ENCODE results near the gene COG1.

GRCh38 chr17:73155410-73156165 is 37.3 kb upstream of the COG1 start:
- TF ChIP-seq CTCF (conservative IDR thresholded peaks at IDR 0.05 in 1 of 2, IDR thresholded peaks at IDR 0.05 in 1 of 2; ENCODE audit: extremely low read depth in 1 of 2, insufficient read depth in 1 of 2, low read depth in 1 of 2, low read length in 2 of 2) (no peak), EZH2 (IDR thresholded peaks at IDR 0.05; ENCODE audit: borderline replicate concordance, low read length) (no peak)
